ENCODE measurements around the gene SPTBN1. TPM values are rescaled to one million over a fixed set of nuclear protein-coding genes. Genes with fewer than 3 reads are reported as not detected.

SPTBN1 gene
- total and polyA plus RNA-seq, 2 experiments from 2014 or later: 58.1 to 204 TPM

GRCh38 chr2:54577035-54577434 lies 120.9 kb downstream of the SPTBN1 start (continued):
- TF ChIP-seq, protein P1, sequence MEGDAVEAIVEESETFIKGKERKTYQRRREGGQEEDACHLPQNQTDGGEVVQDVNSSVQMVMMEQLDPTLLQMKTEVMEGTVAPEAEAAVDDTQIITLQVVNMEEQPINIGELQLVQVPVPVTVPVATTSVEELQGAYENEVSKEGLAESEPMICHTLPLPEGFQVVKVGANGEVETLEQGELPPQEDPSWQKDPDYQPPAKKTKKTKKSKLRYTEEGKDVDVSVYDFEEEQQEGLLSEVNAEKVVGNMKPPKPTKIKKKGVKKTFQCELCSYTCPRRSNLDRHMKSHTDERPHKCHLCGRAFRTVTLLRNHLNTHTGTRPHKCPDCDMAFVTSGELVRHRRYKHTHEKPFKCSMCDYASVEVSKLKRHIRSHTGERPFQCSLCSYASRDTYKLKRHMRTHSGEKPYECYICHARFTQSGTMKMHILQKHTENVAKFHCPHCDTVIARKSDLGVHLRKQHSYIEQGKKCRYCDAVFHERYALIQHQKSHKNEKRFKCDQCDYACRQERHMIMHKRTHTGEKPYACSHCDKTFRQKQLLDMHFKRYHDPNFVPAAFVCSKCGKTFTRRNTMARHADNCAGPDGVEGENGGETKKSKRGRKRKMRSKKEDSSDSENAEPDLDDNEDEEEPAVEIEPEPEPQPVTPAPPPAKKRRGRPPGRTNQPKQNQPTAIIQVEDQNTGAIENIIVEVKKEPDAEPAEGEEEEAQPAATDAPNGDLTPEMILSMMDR (conservative IDR thresholded peaks at IDR 0.05; ENCODE audit: low read depth in 2 of 2): no peak
- TF ChIP-seq EZH2phosphoT487 (IDR thresholded peaks at IDR 0.05; ENCODE audit: unreplicated experiment) (no peak), STAT1 (IDR thresholded peaks at IDR 0.05; ENCODE audit: unreplicated experiment) (no peak), POLR2AphosphoS5 (IDR thresholded peaks at IDR 0.05; ENCODE audit: low read depth) (no peak), ZNF331 (CRISPR knock-in tag; IDR thresholded peaks at IDR 0.05; ENCODE audit: low read depth) (no peak), ETS1 (IDR thresholded peaks at IDR 0.05) (no peak), CREB1 (CRISPR knock-in tag; IDR thresholded peaks at IDR 0.05; ENCODE audit: low read depth) (no peak), ZNF114 (CRISPR knock-in tag; IDR thresholded peaks at IDR 0.05) (no peak), NANOG (IDR thresholded peaks at IDR 0.05; ENCODE audit: borderline replicate concordance) (no peak), JUNB (IDR thresholded peaks at IDR 0.05; ENCODE audit: unreplicated experiment) (no peak)

GRCh38 chr2:54577944-54578647 lies 122.0 kb downstream of the SPTBN1 start:
- Mint-ChIP-seq H3K27me3 (ENCODE audit: insufficient read depth, low read depth, poor library complexity) (peaks cover 2% of the 10 kb centered on the region), H3K4me3 (no peak overlapping the region), H3K27ac (no peak overlapping the region), H3K36me3 (ENCODE audit: low read depth) (peaks cover 8% of the 10 kb centered on the region; the same call in 2 of the 3 replicates), H3K9me3 (no peaks in the 10 kb centered on the region; the same call in 2 of the 3 replicates), H3K4me1 (peaks cover 76% of the 10 kb centered on the region)
- Histone ChIP-seq H3K36me3 (ENCODE audit: insufficient read depth) (no peaks in the 10 kb centered on the region), H2AFZ (no peak overlapping the region), H3K4me3 (no peak overlapping the region), H3K79me2 (replicated peaks; ENCODE audit: insufficient read depth) (peaks cover 100% of the 10 kb centered on the region), H3K4me1 (ENCODE audit: insufficient read depth) (peaks cover 87% of the 10 kb centered on the region), H3K27me3 (ENCODE audit: insufficient read depth) (no peaks in the 10 kb centered on the region), H3K9me2 (ENCODE audit: insufficient read depth) (no peaks in the 10 kb centered on the region), H3K27ac (ENCODE audit: low read depth) (no peak overlapping the region), H4K20me1 (replicated peaks; ENCODE audit: insufficient read depth) (peaks cover 93% of the 10 kb centered on the region), H3K4me2 (peak overlapping the region; percentile 25; the same call in 1 of the 2 replicates), H3F3A (replicated peaks; ENCODE audit: low read depth) (no peaks in the 10 kb centered on the region)
- DNase-seq (ENCODE audit: low spot score) (no peak), ATAC-seq (no peak)
- TF ChIP-seq, protein P1 (conservative IDR thresholded peaks at IDR 0.05; ENCODE audit: low read depth in 2 of 2): no peak
- TF ChIP-seq ZNF462 (CRISPR knock-in tag; IDR thresholded peaks at IDR 0.05) (no peak), JUNB (IDR thresholded peaks at IDR 0.05; ENCODE audit: unreplicated experiment) (no peak), NANOG (IDR thresholded peaks at IDR 0.05; ENCODE audit: borderline replicate concordance) (no peak), POLR2AphosphoS5 (IDR thresholded peaks at IDR 0.05; ENCODE audit: low read depth) (no peak), EZH2 (IDR thresholded peaks at IDR 0.05; ENCODE audit: low read depth, unreplicated experiment) (no peak)

Data from GM23338 (cell line).